GM21526 (cell line): Measurements from ENCODE around the gene REPIN1.

ENCODE experiments used
- ATAC-seq: cut with Tn5 transposase; IDR thresholded peaks from one replicate; pipeline ENCODE4 v1.9.1; 2021; ENCODE audit warnings: moderate library complexity; ENCODE audit not compliant: unreplicated experiment, low FRiP score

The REPIN1 gene

DNA sequence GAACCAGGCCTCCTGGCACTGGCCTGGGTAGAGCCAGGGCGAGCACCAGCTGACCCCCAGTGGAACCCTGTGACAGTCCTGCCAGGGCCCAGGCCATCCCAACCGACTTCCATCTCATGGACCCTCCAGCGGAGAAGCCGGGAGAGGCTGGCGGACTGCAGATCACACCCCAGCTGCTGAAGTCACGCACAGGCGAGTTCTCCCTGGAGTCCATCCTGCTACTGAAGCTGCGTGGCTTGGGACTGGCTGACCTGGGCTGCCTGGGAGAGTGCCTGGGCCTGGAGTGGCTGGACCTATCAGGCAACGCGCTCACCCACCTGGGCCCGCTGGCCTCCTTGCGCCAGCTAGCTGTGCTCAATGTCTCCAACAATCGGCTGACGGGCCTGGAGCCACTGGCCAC lies 31.9 kb upstream of the REPIN1 start:
- no peak for ATAC-seq

- no peak for ATAC-seq
Measured at GRCh38 chr7:150337179-150337578, 31.4 kb upstream of the REPIN1 start.

DNA sequence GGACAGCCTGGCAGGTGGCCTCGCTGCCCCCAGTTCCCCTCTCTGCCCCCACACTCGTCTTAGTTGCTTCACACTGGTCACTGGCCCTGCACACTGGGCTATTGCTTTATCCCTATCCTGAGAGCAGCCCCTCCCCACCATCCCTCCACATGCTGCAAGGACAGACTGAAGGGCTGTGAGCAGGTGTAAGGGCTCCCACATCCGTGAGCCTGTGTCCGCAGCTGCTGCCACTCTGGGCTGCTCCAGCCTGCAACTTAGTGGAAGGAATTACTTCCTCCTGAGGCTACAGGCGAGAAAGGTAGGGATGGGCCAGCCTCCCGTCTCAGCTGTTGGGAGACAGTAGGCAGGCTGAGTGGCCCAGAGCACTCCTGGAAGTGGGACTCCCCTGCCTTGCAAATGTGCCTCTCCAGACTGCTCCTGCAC lies 31.0 kb upstream of the REPIN1 start:
- no peak for ATAC-seq

DNA sequence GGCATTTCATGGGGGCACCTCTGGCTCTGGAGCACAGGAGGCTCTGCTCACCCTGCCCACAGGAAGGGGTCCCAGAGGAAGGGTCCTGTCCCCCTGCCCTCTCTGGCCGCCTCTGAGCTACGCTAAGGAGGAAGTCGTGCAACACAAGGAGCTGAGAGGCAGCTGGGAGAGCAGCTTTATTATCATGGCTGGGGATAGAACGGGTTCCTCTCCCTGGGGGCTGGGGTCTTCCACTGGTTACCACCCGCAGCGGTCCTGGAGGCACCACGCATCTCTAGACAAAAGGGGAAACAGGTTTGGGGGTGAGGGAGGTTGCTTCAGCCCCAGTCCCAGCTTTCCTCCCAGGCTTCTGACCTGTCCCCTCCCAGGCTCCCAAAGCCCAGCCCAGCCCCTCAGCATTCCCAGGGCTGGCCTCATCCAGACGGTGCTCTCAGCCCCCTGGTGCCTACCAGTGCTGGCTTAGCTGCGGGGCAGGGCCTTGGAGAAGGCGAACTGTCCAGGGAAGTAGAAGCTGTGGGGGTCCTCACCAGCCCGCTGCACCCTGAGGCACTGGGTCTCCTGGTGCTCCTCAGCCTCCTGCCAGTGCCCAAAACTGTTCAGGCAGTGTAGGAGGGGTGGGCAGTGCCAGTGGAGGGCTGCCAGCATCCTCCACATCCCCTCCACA lies 30.3 kb upstream of the REPIN1 start:
- no peak for ATAC-seq

- no peak for ATAC-seq
Measured at GRCh38 chr7:150339409-150339809, 29.2 kb upstream of the REPIN1 start.

DNA sequence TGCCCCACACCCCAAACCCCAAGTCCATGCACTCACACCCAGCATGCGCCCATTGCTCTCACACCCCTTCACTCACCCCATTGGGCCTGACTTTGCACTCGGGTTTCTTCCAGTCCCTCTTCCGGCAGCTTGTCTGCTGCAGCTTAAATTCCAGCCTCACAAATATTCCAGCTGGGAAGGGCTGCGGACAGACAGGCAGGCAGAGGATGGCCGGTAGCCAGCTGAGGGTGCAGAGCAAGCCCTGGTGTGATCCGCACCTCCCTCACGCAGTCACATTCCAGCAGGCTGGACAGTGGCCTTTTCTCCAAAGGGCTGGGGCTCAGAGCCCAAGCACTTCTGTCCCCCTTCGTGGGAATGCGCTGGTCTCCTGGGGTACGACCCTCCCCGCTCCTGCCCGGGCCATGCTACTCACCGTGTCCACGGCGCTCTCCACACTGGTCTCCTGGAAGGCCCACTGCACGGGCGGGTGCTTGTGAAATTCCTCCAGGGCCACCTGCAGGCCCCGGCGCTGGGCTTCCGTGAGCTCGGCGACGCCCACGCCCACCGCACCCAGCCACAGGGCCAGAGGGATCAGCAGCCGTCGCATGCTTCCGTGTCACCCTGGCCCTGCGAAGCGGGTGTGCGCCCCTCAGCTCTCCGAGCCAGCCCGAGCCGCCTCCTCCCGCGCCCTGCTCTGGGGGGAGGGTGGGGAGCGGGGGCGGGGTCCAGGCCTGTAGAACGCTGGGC lies 28.4 kb upstream of the REPIN1 start:
- ATAC-seq: no peak

DNA sequence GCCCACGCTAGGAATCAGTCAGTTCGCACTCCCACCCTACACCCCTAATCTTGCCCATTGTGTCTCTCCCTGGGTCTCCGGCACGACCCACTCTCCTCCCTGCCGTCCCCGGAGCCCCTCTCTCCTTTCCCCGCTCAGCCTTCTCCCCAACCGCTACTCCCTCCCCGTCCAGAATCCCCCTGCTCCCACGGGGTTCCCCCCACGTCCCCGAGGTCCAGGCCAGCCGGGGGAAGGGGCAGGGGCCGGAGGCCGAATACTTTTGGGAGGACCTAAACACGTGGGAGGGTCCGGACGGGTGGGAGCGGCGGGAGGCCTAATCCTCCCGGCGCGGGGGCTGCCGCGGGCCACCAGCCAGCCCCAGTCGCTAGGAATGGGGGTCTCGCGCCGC lies 27.8 kb upstream of the REPIN1 start:
- ATAC-seq: no peak

DNA sequence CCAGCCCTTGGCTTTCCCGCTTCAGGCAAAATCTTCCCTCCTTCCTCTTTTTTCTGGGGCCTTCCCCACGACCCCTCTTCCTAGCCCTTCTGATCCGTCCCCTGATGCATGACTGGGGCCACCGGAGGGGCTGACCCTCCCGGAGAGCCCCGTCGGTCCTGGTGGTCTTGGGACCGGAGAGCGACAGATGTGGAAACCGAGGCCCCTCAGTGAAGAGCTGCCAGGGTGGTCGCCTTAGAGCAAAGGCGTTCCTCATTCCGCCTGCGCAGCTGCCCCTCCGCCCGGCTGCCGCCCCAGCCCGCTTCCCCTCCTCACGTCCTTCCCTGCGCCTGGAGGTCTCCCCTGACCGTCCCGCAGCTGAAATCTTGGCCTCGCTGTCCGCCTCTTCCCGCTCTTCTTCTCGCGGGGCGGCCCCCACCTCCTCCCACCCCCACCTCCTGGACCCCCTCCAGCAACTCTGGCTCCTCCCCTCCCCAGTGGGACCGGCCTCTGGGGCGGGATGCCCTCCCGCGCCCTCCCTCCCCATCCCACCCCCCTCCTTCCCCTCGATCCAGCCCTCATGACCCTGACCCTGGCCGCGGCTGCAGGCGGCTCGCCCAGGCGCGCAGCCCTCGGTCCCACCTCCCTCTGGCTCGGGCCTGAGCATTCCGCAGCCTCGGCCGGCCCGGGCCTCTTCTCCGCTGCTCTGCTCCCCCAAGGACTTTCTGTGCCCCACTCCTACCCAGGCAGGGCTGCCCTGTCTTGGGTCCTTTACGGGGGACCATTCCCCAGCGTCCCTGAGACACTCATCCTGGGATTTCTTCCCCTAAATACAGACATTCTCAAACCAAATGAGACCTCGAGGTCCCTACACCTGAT lies 27.1 kb upstream of the REPIN1 start, which contains the start of gene RARRES2:
TSS of gene RARRES2 (minus strand) at position 367 of the 858 bp plus-strand sequence. CDS start 1,020 bp downstream, outside the sequence.
- ATAC-seq: no peak

DNA sequence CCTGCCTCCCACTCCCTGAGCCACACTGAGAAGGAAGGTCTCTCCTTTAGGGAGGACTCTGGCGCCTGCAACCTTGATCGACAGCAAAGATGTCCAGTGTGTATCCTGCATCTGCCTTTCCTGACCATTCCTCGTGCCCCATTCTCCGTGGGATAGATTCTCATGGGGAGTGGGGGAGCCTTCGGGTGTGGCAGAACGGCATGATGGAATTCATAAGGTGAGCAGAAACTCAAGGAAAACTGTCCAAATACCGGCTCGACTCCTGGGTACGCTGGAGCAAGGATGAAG lies 26.6 kb upstream of the REPIN1 start:
- ATAC-seq: no peak

GRCh38 chr7:150343225-150343624 lies 25.4 kb upstream of the REPIN1 start:
- ATAC-seq: no peak

- no peak for ATAC-seq
Measured at GRCh38 chr7:150344299-150344698, 24.3 kb upstream of the REPIN1 start.

DNA sequence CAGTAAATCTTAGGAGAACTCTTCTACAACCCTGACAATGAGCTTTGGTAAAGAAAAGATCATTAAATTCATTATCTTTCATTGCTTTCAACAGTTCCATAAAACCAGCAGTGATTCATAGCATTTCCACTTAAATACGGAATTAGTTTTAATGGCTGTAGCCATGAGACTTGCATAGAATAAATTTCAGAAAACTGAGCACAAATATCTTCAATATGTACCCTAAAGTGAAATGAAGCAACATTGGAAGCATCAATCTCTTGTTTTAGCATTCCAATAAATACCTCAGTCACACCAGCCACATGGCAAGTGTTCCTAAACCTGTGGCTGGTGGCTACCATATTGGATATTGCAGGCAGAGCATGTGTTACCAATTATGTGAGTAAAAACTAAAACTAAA lies 23.6 kb upstream of the REPIN1 start:
- no peak for ATAC-seq

DNA sequence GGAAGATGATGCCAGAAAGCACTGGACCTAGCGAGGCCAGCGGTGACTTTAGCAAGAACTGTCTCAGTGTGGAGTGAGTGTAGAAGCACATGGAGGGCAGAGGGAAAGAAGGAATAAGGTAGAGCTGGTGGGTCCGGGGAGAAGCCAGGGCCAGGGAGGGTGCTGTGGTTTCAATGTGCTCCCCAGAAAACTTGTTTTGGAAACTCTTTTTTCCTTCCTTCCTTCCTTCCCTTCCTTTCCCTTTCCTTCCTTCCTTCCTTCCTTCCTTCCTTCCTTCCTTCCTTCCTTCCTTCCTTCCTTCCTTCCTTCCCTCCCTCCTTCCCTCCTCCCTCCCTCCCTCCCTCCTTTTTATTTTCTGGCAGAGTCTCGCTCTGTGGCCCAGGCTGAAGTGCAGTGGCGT lies 21.7 kb upstream of the REPIN1 start:
- no peak for ATAC-seq

DNA sequence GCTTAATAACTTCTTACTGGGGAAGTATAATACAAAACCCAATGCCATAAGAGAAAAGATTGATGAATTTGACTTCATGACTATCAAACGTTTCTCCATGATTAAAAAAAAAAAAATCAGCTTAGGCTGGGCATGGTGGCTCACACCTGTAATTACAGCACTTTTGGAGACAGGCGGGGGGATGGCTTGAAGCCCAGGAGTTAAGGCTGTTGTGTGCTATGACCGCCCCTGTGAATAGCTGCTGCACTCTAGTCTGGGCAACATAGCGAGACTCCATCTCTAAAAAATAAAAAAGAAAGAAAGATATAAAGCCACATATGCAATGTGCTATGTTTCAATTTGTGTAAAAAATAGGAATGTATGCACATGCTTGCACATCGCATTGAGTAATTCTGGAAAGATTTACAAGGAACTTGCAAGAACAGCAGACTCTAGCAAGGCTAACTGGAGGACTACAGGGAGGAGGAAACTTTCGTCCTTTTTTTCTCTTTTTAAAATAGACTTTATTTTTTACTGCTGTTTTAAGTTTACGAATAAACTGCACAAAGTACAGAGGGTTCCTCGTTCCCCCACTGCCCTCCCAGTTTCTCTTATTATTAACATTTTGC lies 16.9 kb upstream of the REPIN1 start:
- no peak for ATAC-seq

- no peak for ATAC-seq
Measured at GRCh38 chr7:150355666-150356059, 13.0 kb upstream of the REPIN1 start.

GRCh38 chr7:150356265-150356897 lies 12.2 kb upstream of the REPIN1 start:
- no peak for ATAC-seq

DNA sequence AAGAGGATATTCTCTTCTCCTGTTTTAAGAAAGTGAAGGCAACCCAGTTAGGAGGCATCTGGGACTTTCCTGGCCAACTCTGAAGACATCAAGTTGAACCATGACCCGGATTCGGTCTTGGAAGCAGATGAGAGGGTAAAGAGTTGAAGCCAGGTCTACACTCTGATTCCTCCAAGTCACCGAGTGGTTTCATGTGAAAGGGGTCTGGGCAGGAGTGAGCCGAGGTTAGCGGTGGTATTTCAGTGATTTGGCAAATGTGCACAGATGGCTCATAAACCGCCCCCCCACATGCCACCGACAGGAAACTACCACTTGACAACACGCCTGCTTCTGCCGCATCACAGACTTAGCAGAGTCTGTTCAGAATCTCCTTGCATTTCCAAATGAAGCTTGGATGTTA lies 11.4 kb upstream of the REPIN1 start:
- no peak for ATAC-seq

DNA sequence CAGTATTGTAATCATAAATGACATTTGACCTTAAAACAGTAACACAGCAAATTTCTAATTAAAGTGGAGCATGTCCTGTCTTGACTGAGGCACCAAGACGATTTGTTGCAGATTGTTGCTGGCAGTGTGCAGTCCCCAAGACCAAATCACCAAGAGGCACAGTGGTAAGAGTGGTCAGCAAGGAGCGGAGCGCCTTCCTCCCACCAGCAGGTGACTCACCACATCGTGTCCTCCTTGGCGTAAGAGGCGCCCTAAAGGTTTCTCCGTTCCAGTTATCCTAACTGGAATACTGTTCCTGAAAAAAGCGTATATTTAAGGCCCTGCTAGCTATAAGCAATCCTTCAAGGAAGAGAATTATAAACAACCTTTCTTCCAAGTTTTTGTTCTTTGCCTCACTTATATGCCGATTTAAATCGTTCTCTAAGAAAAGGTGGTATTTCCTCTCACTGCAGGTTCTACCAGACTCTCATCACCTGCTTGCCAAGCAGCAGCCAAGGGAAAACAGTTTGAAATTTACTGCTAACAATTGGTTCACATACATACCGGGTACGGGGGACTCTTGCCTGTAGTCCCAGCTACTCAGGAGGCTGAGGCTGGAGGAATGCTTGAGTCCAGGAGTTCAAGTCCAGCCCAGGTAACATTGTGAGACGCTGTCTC lies 10.7 kb upstream of the REPIN1 start:
- no peak for ATAC-seq

GRCh38 chr7:150358433-150358832 lies 10.2 kb upstream of the REPIN1 start:
- no peak for ATAC-seq

DNA sequence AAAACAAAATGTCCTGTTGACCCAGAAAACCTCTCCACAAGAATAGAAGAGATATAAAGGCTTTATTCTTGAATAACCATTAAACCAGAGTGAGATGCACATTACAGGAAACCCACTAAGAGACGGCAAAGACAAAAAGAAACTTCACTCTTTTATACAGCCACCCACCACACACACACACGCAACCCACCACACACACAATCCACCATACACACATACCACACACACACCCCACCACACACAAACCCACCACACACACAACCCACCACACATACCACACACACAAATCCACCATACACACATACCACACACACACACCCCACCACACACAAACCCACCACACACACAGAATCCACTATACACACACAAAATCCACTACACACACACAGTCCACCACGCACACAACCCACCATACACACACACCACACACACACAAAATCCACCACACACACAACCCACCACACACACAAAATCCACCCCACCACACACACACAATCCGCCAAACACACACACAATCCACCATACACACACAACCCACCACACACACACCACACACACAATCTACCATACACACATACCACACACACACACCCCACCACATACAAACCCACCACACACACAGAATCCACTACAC lies 9.5 kb upstream of the REPIN1 start:
- ATAC-seq: no peak
